AG20443 (cell line): ENCODE data around the gene C5orf15.
A peak's percentile ranks its signal among the peaks of the same experiment; 100 is the strongest.

Experiments
- DNase-seq: peaks from one replicate; pipeline ENCODE4 v3.0.0; 2012; ENCODE audit warnings: low spot score, mixed read lengths

C5orf15 gene

DNA sequence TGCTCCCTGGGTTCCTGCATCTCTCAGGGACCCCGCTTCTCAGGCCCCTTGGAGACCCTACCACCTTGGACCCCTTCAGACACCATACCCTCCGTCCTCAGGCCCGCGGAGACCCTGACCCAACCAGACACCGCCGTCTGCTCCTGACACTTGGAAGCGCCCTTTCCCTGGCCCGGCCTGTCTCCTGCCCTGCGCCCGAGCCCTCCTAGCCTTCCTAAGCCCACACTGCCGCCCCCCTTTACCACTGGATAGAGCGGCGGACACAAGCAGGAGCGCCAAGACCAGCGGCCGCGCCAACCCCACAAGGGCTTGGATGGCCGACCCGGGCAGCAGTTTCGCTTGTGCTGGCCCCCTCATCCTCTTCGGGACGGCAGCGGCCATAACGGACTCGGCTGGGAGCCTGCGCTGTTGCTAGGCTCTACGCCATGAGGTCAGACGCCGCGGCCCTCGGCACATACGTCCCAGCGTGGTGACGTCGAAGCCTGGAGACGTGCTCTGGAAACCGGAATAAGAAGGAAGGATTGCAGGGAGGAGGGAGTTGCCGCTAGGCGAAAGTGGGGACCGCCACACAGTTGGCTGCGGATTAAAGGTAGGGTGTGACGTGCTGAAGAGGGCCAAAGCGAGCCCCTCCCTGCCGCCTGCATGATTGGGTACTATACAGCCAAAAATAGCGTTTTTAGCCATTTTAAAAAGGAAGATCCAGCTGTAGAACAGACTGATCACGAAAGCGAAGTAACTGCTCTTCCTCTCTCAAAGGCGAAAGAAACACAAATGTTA lies at the start of gene C5orf15:
Gene C5orf15, minus strand, starts transcription at position 422 of the 777 bp plus-strand sequence. Its CDS starts 41 bp downstream, at position 381.
- DNase-seq = peak; percentile 96

- no peak for DNase-seq
Observed at GRCh38 chr5:134008266-134008749, 39.9 kb upstream of the C5orf15 start.

DNA sequence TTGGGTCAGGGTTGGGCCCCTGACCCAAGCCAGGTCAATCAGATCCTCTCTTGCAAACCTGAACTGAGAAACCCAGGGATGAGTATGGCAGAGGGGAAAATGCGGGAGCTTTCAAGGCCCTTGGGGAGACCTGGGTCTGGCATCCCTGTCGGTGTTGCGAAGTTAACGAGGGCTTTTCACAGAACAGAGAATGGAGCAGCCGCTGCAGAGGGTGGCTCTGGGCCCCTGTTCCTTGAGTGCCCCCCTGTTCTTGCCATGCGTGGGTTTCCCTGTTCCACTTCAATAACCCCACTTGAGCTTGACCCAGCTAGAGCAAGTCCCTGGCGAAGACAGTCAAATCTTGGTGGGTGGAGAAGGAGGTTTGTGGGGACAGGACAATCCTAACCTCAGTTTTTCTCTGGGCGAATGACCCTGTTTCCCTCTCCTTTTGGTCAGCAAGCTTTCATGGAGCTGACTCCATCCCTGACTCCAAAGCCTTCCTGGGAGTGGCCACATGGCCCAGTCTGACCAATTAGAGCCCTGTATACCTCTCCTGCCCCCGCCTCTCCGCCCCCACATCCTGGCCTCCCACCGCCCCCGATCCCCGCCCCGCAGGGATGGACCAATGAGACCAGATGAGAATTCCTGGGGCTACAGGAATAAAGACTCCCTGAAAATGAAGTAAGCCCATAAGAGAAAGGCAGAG lies 39.3 kb upstream of the C5orf15 start:
- DNase-seq = peak; percentile 54

DNA sequence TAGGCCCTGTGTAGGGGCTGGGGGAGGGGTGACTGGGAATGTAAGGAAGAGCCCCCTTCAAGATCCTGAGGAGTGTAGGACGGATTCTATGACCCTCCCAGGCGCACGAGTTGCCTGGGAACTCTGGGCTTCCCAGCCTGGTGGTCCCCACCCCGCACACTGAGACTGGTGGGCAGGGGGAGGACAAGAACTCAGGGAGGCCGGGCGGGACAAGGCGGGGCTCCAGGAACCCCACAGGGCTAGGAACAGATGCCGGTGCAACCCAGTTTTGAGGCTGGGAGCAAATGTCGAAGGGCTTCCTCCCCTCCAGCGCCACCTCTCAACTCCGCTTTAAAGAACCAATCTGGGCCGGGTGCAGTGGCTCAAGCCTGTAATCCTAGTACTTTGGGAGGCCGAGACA lies 37.7 kb upstream of the C5orf15 start:
- no peak for DNase-seq

- peak; percentile 67 for DNase-seq
Observed at GRCh38 chr5:134005417-134006061, 37.1 kb upstream of the C5orf15 start.

GRCh38 chr5:134004626-134005416 lies 36.4 kb upstream of the C5orf15 start, which contains the start of gene VDAC1:
TSS of gene VDAC1 (minus strand) at chr5:134004975. CDS start at chr5:133993012, 11,963 bp downstream.
- peak; percentile 98 for DNase-seq

- peak; percentile 85 for DNase-seq
Observed at GRCh38 chr5:134003817-134004625, 35.6 kb upstream of the C5orf15 start.

DNA sequence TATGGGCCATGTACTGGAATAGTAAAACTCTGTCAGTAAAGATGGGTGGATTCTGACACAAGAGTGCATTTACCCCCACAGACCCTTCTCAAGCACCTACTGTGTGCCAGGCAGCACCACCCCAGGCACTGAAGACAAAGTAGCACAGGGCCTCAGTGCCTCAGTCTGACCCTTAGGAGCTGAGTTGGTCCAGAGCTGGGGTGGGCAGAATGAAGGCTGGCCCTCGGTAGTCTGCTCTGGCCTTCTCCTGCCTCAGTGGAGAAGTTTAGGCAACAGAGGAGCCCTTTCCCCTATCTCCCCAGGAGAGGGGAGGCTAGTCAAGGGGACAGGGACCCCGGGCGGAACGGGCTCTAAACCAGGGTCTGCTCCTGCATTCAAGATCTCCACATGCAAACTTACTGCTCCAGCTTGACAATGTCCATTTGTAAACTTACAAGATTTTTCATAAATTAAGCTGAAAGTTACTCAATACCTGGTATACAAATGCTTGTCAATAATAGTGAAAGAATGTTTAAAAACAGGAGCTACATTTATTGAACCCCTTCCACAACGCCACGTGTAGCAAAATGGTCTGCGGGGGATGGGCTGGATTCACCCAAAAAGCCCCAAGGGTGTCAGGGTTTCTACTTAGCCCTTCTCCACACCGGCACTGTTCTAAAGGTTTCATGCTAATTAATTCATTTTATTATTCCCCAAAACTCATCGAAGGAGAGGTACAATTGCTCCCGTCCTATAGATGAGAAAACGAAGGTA lies 34.8 kb upstream of the C5orf15 start:
- no peak for DNase-seq

- no peak for DNase-seq
Observed at GRCh38 chr5:134001938-134002731, 33.7 kb upstream of the C5orf15 start.

DNA sequence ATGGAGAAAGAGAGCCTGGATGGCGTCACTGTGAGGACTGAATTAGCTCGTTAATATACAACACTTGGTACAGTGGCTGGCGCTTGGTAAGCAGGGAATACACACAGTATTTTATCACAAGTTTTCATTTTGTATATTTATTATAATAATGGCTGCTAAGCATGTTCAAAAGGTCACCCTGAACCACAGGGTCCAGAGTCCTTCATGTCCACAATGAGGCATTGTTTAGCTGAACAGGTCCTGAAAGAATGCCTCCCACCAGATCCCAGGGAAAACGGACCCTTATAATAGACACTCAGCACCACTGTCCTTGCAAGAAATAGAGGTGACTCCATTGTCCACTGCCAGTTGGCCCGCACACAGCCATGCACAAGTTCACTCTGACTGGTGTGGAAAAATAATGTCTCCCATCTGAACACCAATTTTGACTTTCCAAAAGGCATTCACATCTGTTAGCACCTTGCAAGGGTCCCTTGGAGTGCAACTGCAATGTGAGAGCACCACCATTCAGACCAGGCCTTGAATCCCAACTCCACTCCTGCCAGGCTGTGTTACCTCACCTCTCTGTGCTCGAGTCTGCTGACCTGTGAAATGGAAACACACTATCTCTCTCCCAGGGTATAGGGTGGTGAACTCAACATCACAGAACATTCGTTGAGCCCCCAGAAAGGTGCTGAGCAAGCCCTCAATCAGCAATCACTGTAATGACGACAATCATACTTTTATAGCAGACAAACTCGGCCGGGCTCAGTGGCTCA lies 32.5 kb upstream of the C5orf15 start:
- no peak for DNase-seq

- no peak for DNase-seq
Observed at GRCh38 chr5:134000091-134000511, 31.7 kb upstream of the C5orf15 start.

DNA sequence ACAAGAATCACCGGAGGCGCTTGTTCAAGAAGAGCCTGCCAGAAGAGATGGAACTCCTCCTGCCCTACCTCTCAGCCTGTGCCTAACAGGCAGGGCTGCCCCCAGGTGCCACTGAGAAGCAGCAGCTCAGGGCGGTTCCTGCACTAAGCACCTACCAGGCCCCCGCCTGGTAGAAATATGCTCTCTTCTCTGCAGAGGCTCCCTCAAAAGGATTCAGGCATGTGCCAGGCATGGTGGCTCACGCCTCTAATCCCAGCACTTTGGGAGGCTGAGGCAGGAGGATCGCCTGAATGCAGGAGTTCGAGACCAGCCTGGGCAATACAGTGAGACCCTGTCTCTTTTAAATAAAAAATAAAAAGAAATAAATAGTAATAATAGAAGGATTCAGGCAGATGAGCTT lies 30.4 kb upstream of the C5orf15 start:
- no peak for DNase-seq

DNA sequence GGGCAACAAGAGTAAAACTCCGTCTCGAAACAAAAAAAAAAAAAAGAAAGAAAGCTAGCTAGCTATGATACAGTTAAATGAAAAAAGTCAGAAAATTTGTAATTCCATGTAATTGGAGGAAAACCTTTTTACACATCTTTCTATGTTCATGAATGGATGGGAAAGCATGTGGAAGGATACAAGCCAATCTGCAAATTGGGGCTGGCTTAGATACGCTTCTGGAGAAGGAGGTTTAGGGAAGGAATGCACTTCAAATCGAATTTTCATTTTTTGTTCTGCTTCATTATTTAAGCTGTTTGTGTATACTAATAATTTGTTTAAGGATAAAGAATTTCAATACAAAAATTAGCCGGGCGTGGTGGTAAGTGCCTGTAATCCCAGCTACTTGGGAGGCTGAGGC lies 29.6 kb upstream of the C5orf15 start:
- no peak for DNase-seq

- DNase-seq = no peak
Observed at GRCh38 chr5:133996683-133997252, 28.3 kb upstream of the C5orf15 start.

DNA sequence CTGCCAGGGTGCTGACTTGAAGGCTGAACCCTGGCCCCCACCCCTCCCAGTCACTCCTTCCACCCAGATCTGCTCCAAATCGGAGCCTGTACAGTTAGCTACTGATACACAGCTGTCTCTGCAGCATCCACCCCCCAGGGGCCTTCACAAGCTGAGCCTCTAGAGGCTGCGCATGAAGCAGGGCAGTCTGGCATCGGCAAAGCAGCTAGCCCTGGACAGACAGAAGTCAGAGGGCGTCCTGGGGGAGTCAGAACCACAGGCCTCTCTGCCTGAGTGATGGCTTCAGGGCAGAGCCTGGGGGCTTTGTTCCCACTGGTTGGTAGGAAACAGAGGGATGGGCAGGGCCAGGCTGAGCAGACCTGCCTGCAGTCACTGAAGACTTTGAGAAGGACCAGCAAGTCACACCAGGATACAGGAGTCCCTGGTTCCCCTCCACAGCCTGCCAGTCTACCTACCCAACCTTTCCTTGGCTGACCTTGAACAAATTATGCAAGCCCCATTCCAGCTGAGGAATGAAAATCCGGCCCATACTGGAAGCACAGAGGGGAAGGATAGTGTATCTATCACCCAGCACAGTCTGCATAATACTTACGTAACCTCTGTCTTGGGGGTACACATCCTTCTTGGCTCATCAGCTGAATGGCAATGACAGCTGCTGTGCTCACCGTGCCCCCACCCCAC lies 27.6 kb upstream of the C5orf15 start:
- no peak for DNase-seq

GRCh38 chr5:133995341-133995740 lies 26.9 kb upstream of the C5orf15 start:
- no peak for DNase-seq

DNA sequence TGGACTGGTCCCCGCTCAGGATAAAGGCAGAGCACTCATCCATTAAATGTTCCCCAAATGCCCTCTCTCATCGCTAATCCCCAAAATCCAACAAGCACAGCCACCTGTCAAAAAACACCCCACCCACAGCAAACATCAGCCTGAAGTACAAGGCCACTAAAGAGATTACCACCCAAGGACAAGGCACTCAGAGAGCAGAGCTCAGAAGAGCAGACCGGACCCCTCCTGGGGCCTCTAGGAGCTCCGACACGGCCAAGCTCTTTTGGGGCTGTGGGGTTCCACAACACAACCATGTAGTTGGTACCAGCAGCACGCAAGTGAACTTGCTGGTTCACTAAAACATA lies 26.5 kb upstream of the C5orf15 start:
- DNase-seq = no peak
